WTC11 (cell line): Measurements from ENCODE around the gene ALOXE3. TPM values are rescaled to one million over a fixed set of nuclear protein-coding genes. Genes with fewer than 3 reads are reported as not detected.

Experiments
- ATAC-seq: fragments of 200-7000 bp; cut with Tn5 transposase; 2 replicates; pipeline ENCODE4 v1.10.0; 2021; ENCODE audit warnings: mild to moderate bottlenecking, moderate library complexity
- CTCF ChIA-PET: fragments of 300-600 bp; sonication (Branson Sonifier 250); formaldehyde crosslinking; loops from one replicate; lab custom pipeline; 2021; ENCODE audit warnings: antibody characterized with exemption; lab: Charles Lee
- POLR2A ChIA-PET: fragments of 350-600 bp; sonication (Branson Sonifier 250); formaldehyde crosslinking; loops from one replicate; lab custom pipeline; 2021; ENCODE audit warnings: antibody characterized with exemption; lab: Charles Lee
- DNase-seq: peaks from one replicate; pipeline ENCODE4 v3.0.0; 2021; ENCODE audit warnings: low spot score
- H3K27ac Mint-ChIP-seq: 2 replicates; pipeline ENCODE4 v1.8.0; 2021; ENCODE audit warnings: mixed read lengths
- H3K27me3 Mint-ChIP-seq: 2 replicates; pipeline ENCODE4 v1.8.0; 2021; ENCODE audit warnings: low read depth, mild to moderate bottlenecking, moderate library complexity, mixed read lengths
- H3K36me3 Mint-ChIP-seq: 2 replicates; pipeline ENCODE4 v1.8.0; 2021; ENCODE audit warnings: mixed read lengths
- H3K4me1 Mint-ChIP-seq: 2 replicates; pipeline ENCODE4 v1.8.0; 2022; ENCODE audit warnings: mixed read lengths
- H3K4me3 Mint-ChIP-seq: 2 replicates; pipeline ENCODE4 v1.8.0; 2021; ENCODE audit warnings: mild to moderate bottlenecking, moderate library complexity, mixed read lengths
- H3K9me3 Mint-ChIP-seq: 2 replicates; pipeline ENCODE4 v1.8.0; 2021; ENCODE audit warnings: mixed read lengths
- AFF4 ChIP-seq: sonication (generic); formaldehyde crosslinking; IDR thresholded peaks from 2 replicates; pipeline ENCODE4 v1.8.1; 2023; ENCODE audit warnings: mild to moderate bottlenecking, missing genetic modification reagents, borderline replicate concordance
- ELF4 ChIP-seq: sonication (generic); formaldehyde crosslinking; IDR thresholded peaks from 2 replicates; pipeline ENCODE4 v1.8.1; 2022; ENCODE audit warnings: low read depth, mild to moderate bottlenecking, moderate library complexity, missing genetic modification reagents
- ETV6 ChIP-seq: sonication (generic); formaldehyde crosslinking; IDR thresholded peaks from 2 replicates; pipeline ENCODE4 v1.8.1; 2022; ENCODE audit warnings: mild to moderate bottlenecking, missing genetic modification reagents
- FOXJ3 ChIP-seq: sonication (generic); formaldehyde crosslinking; IDR thresholded peaks from 2 replicates; pipeline ENCODE4 v1.9.0; 2021; ENCODE audit warnings: missing genetic modification reagents, mild to moderate bottlenecking, borderline replicate concordance
- FOXK1 ChIP-seq: sonication (generic); formaldehyde crosslinking; IDR thresholded peaks from 2 replicates; pipeline ENCODE4 v1.8.0; 2022; ENCODE audit warnings: mild to moderate bottlenecking, moderate library complexity, missing genetic modification reagents
- FOXP1 ChIP-seq: sonication (generic); formaldehyde crosslinking; IDR thresholded peaks from 2 replicates; pipeline ENCODE4 v1.8.0; 2022; ENCODE audit warnings: missing genetic modification reagents, mild to moderate bottlenecking, moderate library complexity, borderline replicate concordance
- FOXP4 ChIP-seq: sonication (generic); formaldehyde crosslinking; IDR thresholded peaks from 2 replicates; pipeline ENCODE4 v1.8.0; 2022; ENCODE audit warnings: mild to moderate bottlenecking, missing genetic modification reagents
- GTF2I ChIP-seq: fragments of 250-450 bp; sonication (Bioruptor Pico); conservative IDR thresholded peaks from 2 replicates; pipeline ENCODE4 v1.4.0; 2021; ENCODE audit warnings: mild to moderate bottlenecking
- JUN ChIP-seq: sonication (generic); formaldehyde crosslinking; IDR thresholded peaks from 2 replicates; pipeline ENCODE4 v1.8.0; 2023; ENCODE audit warnings: mild to moderate bottlenecking, missing genetic modification reagents
- NFATC4 ChIP-seq: fragments of 250-450 bp; sonication (Bioruptor Pico); IDR thresholded peaks from 2 replicates; pipeline ENCODE4 v1.9.0; 2021; ENCODE audit warnings: mild to moderate bottlenecking
- NFYB ChIP-seq: sonication (generic); formaldehyde crosslinking; conservative IDR thresholded peaks from 2 replicates; pipeline ENCODE4 v1.8.0; 2022; ENCODE audit warnings: low read depth, missing genetic modification reagents
- NR1H2 ChIP-seq: sonication (generic); formaldehyde crosslinking; IDR thresholded peaks from 2 replicates; pipeline ENCODE4 v1.9.0; 2021; ENCODE audit warnings: mild to moderate bottlenecking, moderate library complexity, missing genetic modification reagents
- OVOL2 ChIP-seq: fragments of 250-450 bp; sonication (Bioruptor Pico); IDR thresholded peaks from 2 replicates; pipeline ENCODE4 v1.9.0; 2021; ENCODE audit warnings: mild to moderate bottlenecking, borderline replicate concordance
- RORB ChIP-seq: fragments of 250-450 bp; sonication (Bioruptor Pico); IDR thresholded peaks from 2 replicates; pipeline ENCODE4 v1.9.0; 2021; ENCODE audit warnings: mild to moderate bottlenecking
- SMAD3 ChIP-seq: sonication (generic); formaldehyde crosslinking; IDR thresholded peaks from 2 replicates; pipeline ENCODE4 v1.8.0; 2022; ENCODE audit warnings: missing genetic modification reagents, mild to moderate bottlenecking, borderline replicate concordance
- STAT6 ChIP-seq: sonication (generic); formaldehyde crosslinking; conservative IDR thresholded peaks from 2 replicates; pipeline ENCODE4 v1.8.1; 2023; ENCODE audit warnings: mild to moderate bottlenecking, low read depth, missing genetic modification reagents, moderate library complexity
- TEAD1 ChIP-seq: sonication (generic); formaldehyde crosslinking; IDR thresholded peaks from 2 replicates; pipeline ENCODE4 v1.8.0; 2022; ENCODE audit warnings: mild to moderate bottlenecking, missing genetic modification reagents
- TEAD4 ChIP-seq: sonication (generic); formaldehyde crosslinking; IDR thresholded peaks from 2 replicates; pipeline ENCODE4 v1.8.0; 2022; ENCODE audit warnings: mild to moderate bottlenecking, missing genetic modification reagents
- ZBTB21 ChIP-seq: sonication (generic); formaldehyde crosslinking; IDR thresholded peaks from 2 replicates; pipeline ENCODE4 v1.8.1; 2023; ENCODE audit warnings: mild to moderate bottlenecking, missing genetic modification reagents, borderline replicate concordance
- ZMAT4 ChIP-seq: fragments of 250-450 bp; sonication (Bioruptor Pico); IDR thresholded peaks from 2 replicates; pipeline ENCODE4 v1.9.0; 2021; ENCODE audit warnings: mild to moderate bottlenecking
- ZNF219 ChIP-seq: sonication (generic); formaldehyde crosslinking; IDR thresholded peaks from 2 replicates; pipeline ENCODE4 v1.8.0; 2023; ENCODE audit warnings: missing genetic modification reagents, mild to moderate bottlenecking, borderline replicate concordance
- ZNF281 ChIP-seq: sonication (generic); formaldehyde crosslinking; IDR thresholded peaks from 2 replicates; pipeline ENCODE4 v1.8.0; 2023; ENCODE audit warnings: mild to moderate bottlenecking, missing genetic modification reagents
- ZNF396 ChIP-seq: fragments of 250-450 bp; sonication (Bioruptor Pico); IDR thresholded peaks from 2 replicates; pipeline ENCODE4 v1.8.0; 2021; ENCODE audit warnings: mild to moderate bottlenecking, moderate library complexity, borderline replicate concordance
- ZNF416 ChIP-seq: fragments of 250-450 bp; sonication (Bioruptor Pico); IDR thresholded peaks from 2 replicates; pipeline ENCODE4 v1.9.0; 2021; ENCODE audit warnings: mild to moderate bottlenecking, inconsistent platforms
- ZNF671 ChIP-seq: fragments of 250-450 bp; sonication (Bioruptor Pico); IDR thresholded peaks from 2 replicates; pipeline ENCODE4 v1.8.0; 2021; ENCODE audit warnings: mild to moderate bottlenecking
- ZSCAN18 ChIP-seq: fragments of 250-450 bp; sonication (Bioruptor Pico); IDR thresholded peaks from 2 replicates; pipeline ENCODE4 v2.1.2; 2022; ENCODE audit warnings: mild to moderate bottlenecking, moderate library complexity
- total RNA-seq: library from RNA; stranded (reverse); gene quantifications from 3 replicates; pipeline ENCODE4 v1.2.3, GENCODE V29; 2021

The ALOXE3 gene
- total RNA-seq, 1 experiment from 2014 or later = 0.81 TPM

- Mint-ChIP-seq H3K27ac (no peak within 1 kb of the TSS), H3K27me3 (peaks cover 72% of the 10 kb centered on the region), H3K4me1 (peaks cover 23% of the 10 kb centered on the region), H3K36me3 (no peaks in the 10 kb centered on the region), H3K4me3 (peak within 1 kb of the TSS; percentile 85), H3K9me3 (no peaks in the 10 kb centered on the region)
- DNase-seq = peak; percentile 79
- CTCF ChIA-PET = interaction anchor here (1.1 to 9.8 kb wide), 9 partner anchors 10 to 100 kb away, joined by 3 to 118 read pairs (median 8); no protein-coding TSS in a partner anchor
- POLR2A ChIA-PET = interaction anchor here (1.0 to 2.5 kb wide), 7 partner anchors 10 to 66 kb away, joined by 4 to 7 read pairs (median 5); partner anchors contain the start of genes BORCS6 and PER1
- peak; percentile 1 for ATAC-seq
- TF ChIP-seq FOXP4 (CRISPR knock-in tag) (peak; percentile 14; the same call in 1 of the 2 replicates), ZNF281 (peak; percentile 53; the same call in 1 of the 2 replicates), NFATC4 (no peak), FOXJ3 (no peak), JUN (no peak), ZNF416 (CRISPR knock-in tag) (no peak), ETV6 (no peak), ZNF396 (CRISPR knock-in tag) (no peak), TEAD4 (CRISPR knock-in tag) (no peak), ZNF219 (CRISPR knock-in tag) (no peak), NR1H2 (no peak), FOXK1 (CRISPR knock-in tag) (peak; percentile 41; the same call in 1 of the 2 replicates), ZNF671 (no peak), SMAD3 (CRISPR knock-in tag) (no peak), GTF2I (CRISPR knock-in tag) (no peak), ZBTB21 (CRISPR knock-in tag) (no peak), RORB (no peak), FOXP1 (CRISPR knock-in tag) (no peak), NFYB (CRISPR knock-in tag) (no peak), AFF4 (CRISPR knock-in tag) (no peak), OVOL2 (CRISPR knock-in tag) (no peak), ZMAT4 (CRISPR knock-in tag) (no peak), TEAD1 (no peak), ZSCAN18 (no peak), ELF4 (CRISPR knock-in tag) (no peak), STAT6 (CRISPR knock-in tag) (no peak)
Observed at GRCh38 chr17:8123695-8124349, 5.5 kb upstream of the ALOXE3 start, which contains the start of gene HES7. Gene HES7, minus strand, starts transcription at chr17:8124106. Its CDS starts 22 bp downstream, at chr17:8124084.
